Mesendoderm (in vitro differentiated cells): ENCODE data around the gene EML4.

Experiments
- DNase-seq: peaks from one replicate; pipeline ENCODE4 v3.0.0; 2013
- H2AK5ac ChIP-seq: 2 replicates; pipeline ENCODE4 v1.6.1; 2013; ENCODE audit warnings: low read length, inconsistent platforms
- H2BK120ac ChIP-seq: 2 replicates; pipeline ENCODE4 v1.6.1; 2013; ENCODE audit warnings: low read depth, mild to moderate bottlenecking, low read length, moderate library complexity, mixed read lengths
- H2BK15ac ChIP-seq: replicated peaks from 2 replicates; pipeline ENCODE4 v1.6.1; 2013; ENCODE audit warnings: low read depth, mild to moderate bottlenecking, moderate library complexity
- H2BK5ac ChIP-seq: 2 replicates; pipeline ENCODE4 v1.6.1; 2013; ENCODE audit warnings: low read length, inconsistent platforms
- H3K18ac ChIP-seq: 2 replicates; pipeline ENCODE4 v1.6.1; 2013; ENCODE audit warnings: mild to moderate bottlenecking, low read length, mixed read lengths
- H3K23ac ChIP-seq: one replicate; pipeline ENCODE4 v1.6.1; 2013; ENCODE audit warnings: low read length
- H3K27ac ChIP-seq: 2 replicates; pipeline ENCODE4 v1.5.1; 2013; ENCODE audit warnings: low read depth, mild to moderate bottlenecking, inconsistent platforms, low read length, moderate library complexity
- H3K27me3 ChIP-seq: 2 replicates; pipeline ENCODE4 v1.6.1; 2013; ENCODE audit warnings: low read length, control low read depth, mild to moderate bottlenecking, inconsistent platforms; ENCODE audit not compliant: insufficient read depth, poor library complexity
- H3K36me3 ChIP-seq: 2 replicates; pipeline ENCODE4 v1.6.1; 2013; ENCODE audit warnings: low read length, inconsistent platforms; ENCODE audit not compliant: control insufficient read depth, insufficient read depth
- H3K4ac ChIP-seq: one replicate; pipeline ENCODE4 v1.6.1; 2013; ENCODE audit warnings: low read depth, mild to moderate bottlenecking, low read length, moderate library complexity
- H3K4me1 ChIP-seq: 2 replicates; pipeline ENCODE4 v1.6.1; 2013; ENCODE audit warnings: low read depth, low read length, inconsistent platforms; ENCODE audit not compliant: control insufficient read depth
- H3K4me2 ChIP-seq: 2 replicates; pipeline ENCODE4 v1.6.1; 2013; ENCODE audit warnings: low read length
- H3K4me3 ChIP-seq: 2 replicates; pipeline ENCODE4 v1.5.1; 2013; ENCODE audit warnings: mild to moderate bottlenecking, low read length
- H3K56ac ChIP-seq: one replicate; pipeline ENCODE4 v1.6.1; 2013; ENCODE audit warnings: low read length
- H3K79me1 ChIP-seq: 2 replicates; pipeline ENCODE4 v1.6.1; 2013; ENCODE audit warnings: low read length, inconsistent platforms
- H3K79me2 ChIP-seq: 2 replicates; pipeline ENCODE4 v1.6.1; 2013; ENCODE audit warnings: mild to moderate bottlenecking, low read length; ENCODE audit not compliant: control insufficient read depth, insufficient read depth
- H3K9ac ChIP-seq: 2 replicates; pipeline ENCODE4 v1.6.1; 2013; ENCODE audit warnings: low read length, inconsistent platforms
- H4K5ac ChIP-seq: one replicate; pipeline ENCODE4 v1.6.1; 2013; ENCODE audit warnings: low read length
- H4K8ac ChIP-seq: one replicate; pipeline ENCODE4 v1.6.1; 2013; ENCODE audit warnings: low read depth, mild to moderate bottlenecking, control low read depth, low read length, moderate library complexity
- WGBS: extraction: QIAGEN DNeasy Blood & Tissue Kit; methylation state at CpG from one replicate; pipeline ENCODE4 v1.1.7; 2013; ENCODE audit warnings: low lambda C conversion rate, missing lambda C conversion rate; ENCODE audit not compliant: insufficient coverage; ENCODE audit errors: extremely low coverage; 5-methylcytosine and 5-hydroxymethylcytosine counted together

The EML4 gene

GRCh38 chr2:42336361-42336965 lies 167.3 kb downstream of the EML4 start:
- H3K79me1 ChIP-seq, result peaks cover 8% of the 10 kb centered on the region
- no peak overlapping the region for H2AK5ac ChIP-seq
- H3K4me3 ChIP-seq, result no peak overlapping the region
- H3K36me3 ChIP-seq, result peaks cover 12% of the 10 kb centered on the region
- H3K79me2 ChIP-seq, result no peaks in the 10 kb centered on the region
- H3K4ac ChIP-seq, result no peak overlapping the region
- no peak overlapping the region for H2BK5ac ChIP-seq
- no peak for DNase-seq
- WGBS, result no CpG with 5 or more reads among the region's 9 CpGs
- no peak overlapping the region for H4K5ac ChIP-seq
- H2BK15ac ChIP-seq, result no peak overlapping the region
- no peaks in the 10 kb centered on the region for H3K27me3 ChIP-seq
- H3K4me1 ChIP-seq, result no peaks in the 10 kb centered on the region
- no peak overlapping the region for H3K9ac ChIP-seq
- no peak overlapping the region for H2BK120ac ChIP-seq
- no peak overlapping the region for H3K56ac ChIP-seq
- no peak overlapping the region for H3K18ac ChIP-seq
- no peak overlapping the region for H3K4me2 ChIP-seq
- no peak overlapping the region for H4K8ac ChIP-seq
- H3K27ac ChIP-seq, result no peak overlapping the region
- H3K23ac ChIP-seq, result no peak overlapping the region

- H3K27me3 ChIP-seq, result no peaks in the 10 kb centered on the region
- no CpG with 5 or more reads among the region's 5 CpGs for WGBS
- H4K5ac ChIP-seq, result no peak overlapping the region
- H3K56ac ChIP-seq, result no peak overlapping the region
- no peak overlapping the region for H4K8ac ChIP-seq
- no peak overlapping the region for H3K4me3 ChIP-seq
- no peak overlapping the region for H2AK5ac ChIP-seq
- peaks cover 12% of the 10 kb centered on the region for H3K36me3 ChIP-seq
- no peak overlapping the region for H3K4ac ChIP-seq
- H3K79me2 ChIP-seq, result no peaks in the 10 kb centered on the region
- no peak overlapping the region for H3K9ac ChIP-seq
- peak; percentile 22 for DNase-seq
- H3K18ac ChIP-seq, result no peak overlapping the region
- peaks cover 11% of the 10 kb centered on the region for H3K79me1 ChIP-seq
- H2BK15ac ChIP-seq, result no peak overlapping the region
- no peak overlapping the region for H3K4me2 ChIP-seq
- H2BK120ac ChIP-seq, result no peak overlapping the region
- no peaks in the 10 kb centered on the region for H3K4me1 ChIP-seq
- no peak overlapping the region for H3K23ac ChIP-seq
- no peak overlapping the region for H3K27ac ChIP-seq
- no peak overlapping the region for H2BK5ac ChIP-seq
These were observed 168.2 kb downstream of the EML4 start for GRCh38 chr2:42337356-42337820.

DNA sequence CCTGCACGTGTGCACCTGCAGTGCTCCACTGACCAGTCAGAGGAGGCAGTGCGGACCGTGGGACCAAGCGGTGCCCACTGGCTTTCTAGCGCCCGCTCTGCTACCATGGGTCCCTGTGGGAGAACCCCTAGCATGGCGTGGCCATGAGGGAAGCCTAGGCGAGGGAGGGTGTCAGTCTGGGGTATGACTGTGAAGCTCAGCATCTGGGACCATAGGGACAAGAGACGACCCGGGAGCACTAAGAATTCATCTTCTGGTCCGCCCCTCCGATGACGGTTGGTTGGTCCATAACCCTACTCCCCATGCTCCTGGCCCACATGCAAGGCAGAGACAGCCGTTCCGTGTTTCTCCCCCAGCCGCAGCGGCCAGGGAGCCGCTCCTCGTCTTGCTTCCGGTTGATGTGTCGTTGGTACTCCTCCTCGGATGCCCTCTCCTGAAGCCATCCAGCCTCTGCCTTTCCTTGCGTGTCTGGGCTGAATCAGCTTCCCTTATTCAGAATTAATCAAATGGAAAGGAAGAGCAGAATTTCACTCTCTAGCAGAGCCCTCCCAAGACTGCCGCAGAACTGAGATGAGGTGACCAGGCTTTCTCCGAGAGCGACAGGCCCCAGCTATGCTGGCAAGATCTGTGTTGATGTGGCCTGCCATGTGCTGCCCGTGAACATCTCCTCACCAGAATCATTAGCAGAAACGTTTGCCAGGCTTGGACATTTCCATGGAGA lies 168.9 kb downstream of the EML4 start:
- peaks cover 8% of the 10 kb centered on the region for H3K36me3 ChIP-seq
- WGBS, result no CpG with 5 or more reads among the region's 28 CpGs

DNA sequence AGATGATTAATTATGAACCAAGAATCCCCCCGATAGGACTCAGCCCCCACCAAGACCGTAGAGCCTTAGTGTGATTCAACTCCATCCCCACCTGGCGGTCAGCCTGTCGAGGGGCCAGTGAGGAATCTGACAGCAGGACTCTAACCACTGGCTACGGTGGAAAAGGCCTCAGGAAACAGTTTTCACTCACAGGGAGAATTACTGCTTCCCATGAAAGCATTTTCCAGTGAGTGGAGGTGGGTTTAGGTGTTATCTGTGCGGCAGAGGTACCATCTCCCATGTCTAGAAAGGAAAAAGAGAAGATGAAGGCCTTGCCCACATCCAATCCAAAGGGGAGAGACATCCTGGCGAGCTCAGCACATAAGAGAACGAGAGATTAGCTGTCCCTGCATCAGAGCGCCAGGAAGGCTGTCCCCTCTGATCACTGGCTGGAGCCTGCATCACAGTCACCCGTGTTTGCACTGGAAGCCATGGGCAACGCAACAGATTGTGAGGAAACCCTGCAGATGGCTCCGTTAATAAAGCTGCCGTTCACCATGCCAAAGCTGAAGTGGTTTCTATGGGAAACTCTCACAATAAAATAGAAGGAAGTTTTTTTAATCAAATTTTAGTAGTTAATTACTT lies 169.5 kb downstream of the EML4 start:
- no peak overlapping the region for H3K23ac ChIP-seq
- peak; percentile 10 for DNase-seq
- H2BK15ac ChIP-seq, result no peak overlapping the region
- no peak overlapping the region for H3K18ac ChIP-seq
- H3K79me2 ChIP-seq, result peaks cover 2% of the 10 kb centered on the region
- no peak overlapping the region for H3K9ac ChIP-seq
- H2BK5ac ChIP-seq, result no peak overlapping the region
- no peak overlapping the region for H2AK5ac ChIP-seq
- H3K79me1 ChIP-seq, result peaks cover 15% of the 10 kb centered on the region
- H3K4me1 ChIP-seq, result peaks cover 4% of the 10 kb centered on the region
- no peak overlapping the region for H4K8ac ChIP-seq
- H3K4me3 ChIP-seq, result no peak overlapping the region
- no peak overlapping the region for H3K27ac ChIP-seq
- no peaks in the 10 kb centered on the region for H3K27me3 ChIP-seq
- peaks cover 3% of the 10 kb centered on the region for H3K36me3 ChIP-seq
- no peak overlapping the region for H2BK120ac ChIP-seq
- no CpG with 5 or more reads among the region's 13 CpGs for WGBS
- no peak overlapping the region for H3K56ac ChIP-seq
- H3K4ac ChIP-seq, result no peak overlapping the region
- H3K4me2 ChIP-seq, result no peak overlapping the region
- H4K5ac ChIP-seq, result no peak overlapping the region

More for the DNA sequence above, 168.9 kb downstream of the EML4 start:
- H3K9ac ChIP-seq, result no peak overlapping the region
- H3K79me2 ChIP-seq, result no peaks in the 10 kb centered on the region
- H3K27ac ChIP-seq, result no peak overlapping the region
- no peak overlapping the region for H3K23ac ChIP-seq
- H3K4me3 ChIP-seq, result no peak overlapping the region
- H2BK15ac ChIP-seq, result no peak overlapping the region
- H3K27me3 ChIP-seq, result no peaks in the 10 kb centered on the region
- no peak overlapping the region for H2BK120ac ChIP-seq
- H3K79me1 ChIP-seq, result peaks cover 13% of the 10 kb centered on the region
- H4K8ac ChIP-seq, result no peak overlapping the region
- no peak overlapping the region for H2AK5ac ChIP-seq
- H3K18ac ChIP-seq, result no peak overlapping the region
- H3K4me2 ChIP-seq, result no peak overlapping the region
- H2BK5ac ChIP-seq, result no peak overlapping the region
- no peak overlapping the region for H3K56ac ChIP-seq
- no peak for DNase-seq
- no peak overlapping the region for H3K4ac ChIP-seq
- H4K5ac ChIP-seq, result no peak overlapping the region
- H3K4me1 ChIP-seq, result peaks cover 4% of the 10 kb centered on the region

DNA sequence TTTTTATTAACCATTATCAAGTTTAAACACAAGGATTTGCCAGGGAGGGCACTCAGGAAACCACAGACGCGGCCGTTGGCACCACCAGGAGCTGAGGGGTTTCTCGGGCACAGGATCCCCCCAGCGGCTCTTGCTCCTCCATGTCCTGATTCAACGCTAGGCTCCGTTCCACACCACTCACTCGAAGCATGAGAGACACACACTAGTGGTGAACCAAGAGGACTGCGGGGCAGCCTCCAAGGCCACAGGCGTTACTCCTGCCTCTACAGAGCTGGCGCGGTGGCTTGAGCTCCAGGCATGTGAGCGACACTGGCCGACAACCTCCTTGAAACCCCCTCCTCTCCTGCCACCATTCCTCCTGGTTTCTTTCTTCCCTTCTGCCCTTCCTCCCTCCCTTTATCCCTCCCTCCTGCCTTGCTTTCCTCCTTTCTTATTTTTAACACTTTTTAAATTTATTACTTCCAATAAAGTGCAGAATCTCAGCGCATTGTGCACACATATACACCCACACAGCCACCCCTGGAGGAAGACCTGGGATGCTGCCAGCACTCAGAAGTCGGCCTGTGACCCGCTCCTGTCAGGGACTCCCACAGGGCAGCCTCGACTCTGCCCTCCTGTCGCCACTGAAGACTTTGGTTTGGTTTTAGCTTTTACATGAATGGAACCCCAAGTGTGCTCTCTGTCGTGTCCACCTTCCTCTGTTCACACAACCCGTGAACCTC lies 170.2 kb downstream of the EML4 start:
- no peak overlapping the region for H3K4me2 ChIP-seq
- no peak overlapping the region for H2AK5ac ChIP-seq
- no peak overlapping the region for H2BK15ac ChIP-seq
- no peak overlapping the region for H3K4ac ChIP-seq
- peaks cover 3% of the 10 kb centered on the region for H3K36me3 ChIP-seq
- peak; percentile 80 for DNase-seq
- no peak overlapping the region for H3K4me3 ChIP-seq
- no peak overlapping the region for H2BK5ac ChIP-seq
- H4K8ac ChIP-seq, result no peak overlapping the region
- peaks cover 16% of the 10 kb centered on the region for H3K79me1 ChIP-seq
- no peak overlapping the region for H3K23ac ChIP-seq
- H3K79me2 ChIP-seq, result peaks cover 4% of the 10 kb centered on the region
- H2BK120ac ChIP-seq, result no peak overlapping the region
- no peaks in the 10 kb centered on the region for H3K27me3 ChIP-seq
- no CpG with 5 or more reads among the region's 21 CpGs for WGBS
- no peak overlapping the region for H4K5ac ChIP-seq
- no peak overlapping the region for H3K27ac ChIP-seq
- no peak overlapping the region for H3K9ac ChIP-seq
- peaks cover 4% of the 10 kb centered on the region for H3K4me1 ChIP-seq
- H3K56ac ChIP-seq, result no peak overlapping the region
- H3K18ac ChIP-seq, result no peak overlapping the region
